NCI-H1092 treated with DMSO at 0.1 percent for 48 hours (cell line): ENCODE measurements around the gene MAGI2.

Experiments
- DNase-seq: peaks from one replicate; lab custom pipeline; 2025; lab: John Stamatoyannopoulos, UW

Gene MAGI2

DNA sequence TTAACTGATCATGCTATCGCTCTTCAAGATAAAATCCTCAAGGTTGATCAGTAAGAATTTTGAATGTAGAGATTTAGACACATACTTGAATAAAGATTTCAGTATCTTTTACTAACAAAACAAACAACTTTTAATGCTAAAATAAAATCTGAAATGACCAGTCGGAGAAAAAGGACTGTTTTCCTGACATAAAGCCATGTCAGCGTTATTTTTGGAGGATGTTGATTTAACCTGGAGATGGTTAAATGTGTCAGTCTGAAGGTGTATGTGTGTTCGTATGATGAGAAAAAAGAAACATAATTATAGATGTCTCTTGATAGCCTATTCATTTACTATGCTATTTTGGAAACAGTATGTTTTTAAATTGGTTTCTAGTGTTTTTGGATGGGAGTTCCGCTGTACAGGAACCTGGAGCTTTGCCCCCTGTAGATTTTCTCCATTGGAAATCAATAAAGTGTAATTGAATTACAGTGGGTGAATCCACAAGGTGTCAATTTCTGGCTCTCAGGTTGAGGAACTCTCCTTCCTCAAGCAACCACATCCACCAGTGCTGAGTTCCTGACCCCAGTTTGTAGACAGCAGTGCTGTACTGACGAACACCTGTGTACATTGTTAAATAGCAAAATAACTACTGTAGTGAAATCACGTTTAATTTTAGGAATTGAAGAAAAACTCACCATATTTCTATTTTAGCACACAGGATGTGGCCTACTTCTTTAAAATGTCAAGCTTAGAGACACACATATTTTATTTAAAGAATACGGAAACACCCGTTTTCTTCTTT lies 670.1 kb downstream of the MAGI2 start:
- DNase-seq, result no peak

DNA sequence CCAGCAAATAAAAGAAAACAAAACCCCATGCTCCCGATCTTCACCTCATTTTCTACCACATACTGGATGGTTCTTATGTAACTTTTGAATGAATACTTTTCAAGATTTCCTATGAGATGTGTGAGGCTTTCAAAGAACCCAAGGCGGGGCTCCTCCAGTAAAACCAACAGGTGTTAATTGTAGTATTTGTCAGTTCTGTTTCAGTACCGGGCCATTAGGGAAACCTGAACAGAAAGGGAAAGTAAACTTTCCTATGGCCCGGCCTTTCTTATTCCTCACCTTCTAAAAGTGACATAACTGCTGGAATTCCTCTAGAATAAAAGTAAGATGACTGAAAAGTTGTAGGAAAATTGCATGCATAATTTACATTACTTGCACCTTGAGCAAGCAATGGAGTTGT lies 672.9 kb downstream of the MAGI2 start:
- DNase-seq, result no peak

DNA sequence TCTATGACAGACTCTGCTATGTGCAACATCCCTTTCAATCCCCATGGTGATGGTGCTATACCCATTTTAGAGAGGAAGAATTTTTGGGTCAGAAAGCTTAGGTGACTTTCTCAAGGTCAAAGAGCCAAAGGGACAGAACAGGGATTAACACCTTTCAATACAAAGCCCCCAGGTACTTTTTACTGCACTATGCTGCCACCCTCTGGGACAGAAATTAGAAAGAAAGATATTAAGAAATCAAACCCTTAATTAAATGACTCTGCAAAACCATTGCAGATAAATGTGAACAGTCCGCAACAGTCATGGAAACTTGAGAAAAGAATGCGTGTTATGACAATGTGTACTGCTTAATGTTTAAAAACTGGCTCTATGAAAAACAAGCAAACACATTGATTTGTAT lies 673.7 kb downstream of the MAGI2 start:
- DNase-seq, result peak; percentile 3

DNA sequence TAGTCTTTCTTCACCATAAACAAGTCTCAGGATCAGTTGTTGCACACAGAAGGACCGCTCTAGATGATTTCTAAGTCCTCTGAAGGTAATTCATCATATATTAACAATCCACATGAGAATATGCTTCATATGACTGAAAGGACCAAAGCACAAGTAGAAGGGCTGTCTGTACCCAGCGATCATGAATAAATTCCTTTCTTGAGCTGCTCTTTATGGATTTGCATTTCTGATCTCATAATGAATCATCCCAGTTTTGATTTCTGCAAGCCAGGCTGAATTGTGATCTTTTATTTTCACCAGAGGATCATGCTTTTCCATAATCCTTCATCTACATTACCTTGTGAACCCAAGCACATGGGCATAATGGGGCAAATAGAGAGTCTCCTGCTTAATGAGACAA lies 675.6 kb downstream of the MAGI2 start:
- no peak for DNase-seq

DNA sequence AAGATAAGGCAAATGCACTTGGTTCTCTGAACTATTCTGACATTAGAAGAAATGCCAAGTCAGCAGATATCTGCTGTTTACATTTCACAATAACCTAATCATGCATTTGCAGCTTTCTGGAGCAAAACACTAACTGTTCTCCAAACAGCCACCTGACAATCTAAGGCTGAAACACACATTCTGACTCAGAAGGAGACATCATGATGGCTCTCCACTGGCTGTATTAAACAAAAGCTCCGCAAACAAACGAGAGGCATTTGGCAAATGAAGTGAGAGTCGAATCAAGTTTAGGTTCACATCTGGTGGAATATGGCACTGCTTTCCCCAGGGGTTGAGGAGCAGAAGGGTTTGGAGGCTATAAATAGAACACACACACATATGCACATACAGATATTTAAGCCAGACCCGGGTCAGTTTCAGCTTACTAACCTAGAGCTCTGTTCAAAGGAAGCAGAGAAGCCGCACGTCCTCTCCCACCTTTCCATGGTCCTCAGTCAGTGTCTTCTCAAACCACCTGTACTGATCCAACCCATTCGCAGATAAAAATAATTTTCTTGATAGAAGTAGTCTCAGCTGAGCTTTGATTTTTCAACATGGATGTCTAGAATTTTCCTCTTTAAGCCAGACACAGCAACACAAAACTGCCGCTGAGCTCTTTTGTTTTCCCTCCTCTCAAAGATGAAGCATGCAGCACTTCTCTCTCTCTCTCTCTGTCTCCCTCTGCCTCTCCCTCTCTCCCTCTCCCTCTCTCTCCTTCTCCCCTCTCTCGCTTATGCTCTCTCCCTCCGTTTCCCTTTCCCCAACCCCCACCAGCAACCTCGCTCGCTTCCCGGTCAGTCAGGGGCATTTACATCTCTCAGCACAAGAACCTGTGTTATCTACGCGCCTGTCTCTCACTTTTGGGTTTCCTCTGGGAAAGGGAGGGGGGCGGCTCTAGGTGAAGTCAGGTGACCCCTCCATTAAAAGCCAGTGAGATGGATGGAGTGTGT lies 682.8 kb downstream of the MAGI2 start:
- DNase-seq, result peak; percentile 57

DNA sequence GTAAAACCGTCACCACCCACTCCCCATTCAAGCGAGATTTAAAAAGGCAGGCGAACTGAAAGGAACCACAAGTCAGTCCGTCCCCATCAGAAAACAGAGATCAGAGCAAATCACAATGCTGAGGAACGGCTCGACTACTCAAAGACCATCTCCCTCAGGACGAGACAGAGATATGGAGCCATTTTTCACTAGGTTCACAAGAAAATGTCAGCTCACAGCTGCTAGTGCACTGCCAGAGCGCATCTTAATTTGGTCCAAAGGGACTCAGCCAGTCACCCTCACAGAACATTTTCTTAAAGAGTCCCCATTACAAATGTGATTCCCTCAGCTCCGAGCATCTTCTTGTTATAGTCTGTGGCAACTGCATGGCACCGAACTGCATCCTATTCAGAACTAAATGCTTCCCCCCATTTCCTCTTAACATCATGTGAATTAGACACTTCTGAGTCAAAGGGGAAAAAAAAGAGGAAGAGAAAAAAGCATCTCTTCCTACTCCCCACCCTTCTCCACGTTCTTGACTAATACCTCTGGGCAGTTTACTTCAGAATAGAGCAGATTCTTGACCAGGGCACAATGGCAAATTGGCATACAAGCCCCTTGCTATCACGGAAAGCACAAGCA lies 683.9 kb downstream of the MAGI2 start:
- DNase-seq, result peak; percentile 42

DNA sequence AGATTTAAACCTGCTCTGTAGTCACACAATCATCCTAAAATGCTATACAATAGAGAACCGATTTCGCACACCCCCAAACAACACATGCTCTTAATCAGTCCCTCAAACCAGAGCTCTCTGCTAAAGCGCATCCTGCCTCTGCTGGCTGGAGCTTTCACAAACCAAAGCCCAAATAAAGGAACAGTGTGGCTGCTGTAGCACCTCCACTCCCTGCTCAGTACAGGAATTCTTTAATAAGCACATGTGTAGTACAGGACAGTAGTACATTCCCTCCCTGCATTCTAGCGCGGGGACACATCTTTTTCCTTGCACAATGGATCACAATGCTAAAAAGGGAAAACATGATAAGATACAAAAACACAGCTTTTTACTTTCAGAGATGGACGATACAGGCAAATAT lies 684.6 kb downstream of the MAGI2 start:
- DNase-seq, result no peak

DNA sequence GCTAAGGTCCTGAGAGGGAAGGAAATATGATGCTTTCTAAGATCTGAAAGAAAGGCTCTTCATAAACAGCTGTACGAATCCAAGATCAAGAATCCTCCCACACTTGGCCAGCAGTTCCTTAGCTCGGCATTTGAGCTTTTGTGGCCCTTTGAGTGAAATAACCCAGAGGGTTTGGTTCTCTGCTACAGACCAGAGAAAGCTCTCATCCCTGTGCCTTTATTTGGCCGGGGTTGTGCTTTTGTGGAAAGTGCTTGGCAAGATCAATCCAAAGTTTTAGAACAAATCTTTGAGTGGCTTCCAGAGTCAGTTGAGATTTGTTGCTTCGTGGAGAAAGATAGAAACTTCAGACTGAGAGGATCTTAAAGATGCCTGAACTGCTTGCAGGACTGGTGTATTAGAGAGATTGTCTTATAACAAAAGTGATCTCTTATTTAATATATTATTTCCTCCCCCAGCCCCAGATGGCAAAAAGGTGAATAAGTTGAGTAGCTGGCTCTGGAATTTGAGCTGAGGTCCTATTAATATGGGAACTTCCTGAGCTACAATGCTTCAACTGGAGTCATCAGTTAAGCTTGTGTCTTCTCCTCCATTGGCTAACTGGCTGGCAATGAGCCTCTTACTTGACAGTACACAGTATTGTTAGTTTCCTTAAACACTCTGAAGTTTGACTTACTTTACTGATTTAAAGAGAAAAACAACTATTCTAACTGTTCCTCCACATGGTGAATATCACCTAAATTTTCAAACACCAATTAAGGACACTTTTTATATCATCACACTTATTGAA lies 687.3 kb downstream of the MAGI2 start:
- no peak for DNase-seq

DNA sequence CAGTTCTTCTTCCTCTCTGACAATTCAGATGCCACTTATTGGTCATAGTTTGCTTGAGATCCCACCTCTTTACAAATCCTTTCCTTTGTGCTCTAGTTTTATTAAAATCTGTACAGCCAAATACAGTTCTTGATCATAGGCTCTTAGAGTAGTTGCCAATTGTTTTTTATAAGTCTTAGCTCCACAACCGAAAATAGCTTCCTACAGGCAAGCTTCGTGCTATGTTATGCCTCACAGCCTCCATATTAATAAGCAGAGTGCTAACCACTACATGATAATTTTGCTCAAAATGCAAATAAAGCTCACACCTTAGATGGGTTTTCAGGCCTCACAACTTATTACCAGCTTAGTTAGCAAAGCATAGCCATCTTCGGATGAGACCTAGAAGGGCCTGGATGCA lies 688.9 kb downstream of the MAGI2 start:
- no peak for DNase-seq

DNA sequence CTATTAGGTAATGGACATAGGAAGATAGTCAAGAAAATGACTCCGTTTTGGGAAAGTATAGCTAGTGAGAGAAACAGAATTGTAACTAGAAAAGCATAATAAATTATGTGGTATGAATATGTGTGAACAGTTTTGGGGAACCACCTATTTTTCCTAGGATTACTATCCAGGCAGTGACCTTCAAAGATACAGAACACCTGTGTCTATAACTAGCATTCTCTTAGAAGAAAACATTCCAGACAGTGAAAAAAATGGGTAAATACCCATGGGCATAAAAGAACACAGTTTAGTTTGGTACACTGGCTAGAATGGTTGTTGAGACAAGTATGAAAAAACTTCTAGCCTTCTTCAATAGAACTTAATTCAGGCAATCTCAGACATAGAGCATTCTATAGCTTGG lies 690.8 kb downstream of the MAGI2 start:
- no peak for DNase-seq

DNA sequence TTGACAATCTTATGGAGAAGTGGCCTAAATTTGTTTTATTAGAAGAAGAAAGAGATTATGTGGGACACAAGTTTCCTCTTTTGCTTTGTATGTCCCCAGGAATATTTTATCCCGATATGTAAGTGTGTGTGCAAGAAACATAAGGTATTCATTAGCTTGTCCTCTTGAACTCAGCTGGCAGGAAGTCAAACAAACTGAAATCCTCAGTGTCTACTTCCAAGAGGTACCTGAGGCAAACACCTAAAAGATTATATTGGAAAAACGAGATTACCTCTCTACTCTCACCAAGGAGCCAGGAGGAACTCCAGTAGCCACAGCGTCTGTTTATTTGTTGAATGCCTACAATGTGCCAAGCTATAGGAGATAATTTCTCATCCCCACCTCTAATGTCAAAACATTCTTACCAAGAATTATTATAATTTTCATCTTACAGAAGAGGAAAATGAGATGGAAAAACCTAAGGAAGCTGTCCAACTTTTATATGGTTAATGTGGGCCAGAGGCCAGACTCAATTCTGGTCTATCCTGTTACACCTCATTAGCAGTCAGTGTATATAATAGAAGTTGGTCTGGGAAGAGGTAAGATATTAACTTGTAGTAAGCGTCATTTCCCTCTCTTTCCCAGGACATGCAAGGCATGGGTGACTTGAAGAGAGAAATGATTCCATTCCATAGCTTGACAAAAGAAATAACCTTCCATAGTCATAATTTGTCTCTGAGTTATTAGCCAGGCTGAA lies 692.7 kb downstream of the MAGI2 start:
- DNase-seq, result no peak

DNA sequence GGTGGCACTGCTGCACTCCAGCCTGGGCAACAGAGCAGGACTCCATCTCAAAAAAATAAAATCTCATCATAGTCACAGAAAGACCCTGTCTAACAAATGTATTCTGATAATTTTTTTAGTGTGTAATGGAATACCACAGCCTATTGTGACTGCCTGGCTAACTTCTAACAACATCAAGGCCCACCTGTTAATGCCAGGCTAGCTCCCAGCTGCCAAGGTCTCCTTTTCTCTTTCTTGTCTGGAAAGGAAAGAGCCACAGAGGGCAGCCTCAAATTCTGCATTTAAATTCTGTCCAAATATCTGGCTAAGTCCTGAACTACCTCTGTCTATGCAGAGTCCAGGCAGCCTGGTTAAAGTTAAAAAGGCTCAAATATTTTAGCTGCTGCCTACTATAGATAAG lies 700.9 kb downstream of the MAGI2 start:
- no peak for DNase-seq

DNA sequence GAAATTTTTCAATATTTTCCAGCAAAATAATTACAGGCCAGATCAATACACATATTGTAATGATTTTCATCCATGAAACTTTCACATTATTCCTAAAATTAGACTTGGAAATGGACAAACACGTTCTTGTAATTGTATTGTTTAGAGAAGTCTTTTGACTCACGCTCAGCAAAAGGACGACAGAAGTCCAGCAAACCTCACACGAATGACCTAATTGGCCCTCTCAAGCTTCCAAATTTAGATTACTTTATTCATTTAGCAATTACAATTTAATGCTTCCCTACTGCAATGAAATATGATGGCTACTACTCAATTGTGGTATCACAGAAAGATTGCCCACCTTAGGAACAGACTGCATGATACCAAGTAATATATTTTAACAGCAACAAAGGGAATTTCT lies 702.2 kb downstream of the MAGI2 start:
- DNase-seq, result no peak

DNA sequence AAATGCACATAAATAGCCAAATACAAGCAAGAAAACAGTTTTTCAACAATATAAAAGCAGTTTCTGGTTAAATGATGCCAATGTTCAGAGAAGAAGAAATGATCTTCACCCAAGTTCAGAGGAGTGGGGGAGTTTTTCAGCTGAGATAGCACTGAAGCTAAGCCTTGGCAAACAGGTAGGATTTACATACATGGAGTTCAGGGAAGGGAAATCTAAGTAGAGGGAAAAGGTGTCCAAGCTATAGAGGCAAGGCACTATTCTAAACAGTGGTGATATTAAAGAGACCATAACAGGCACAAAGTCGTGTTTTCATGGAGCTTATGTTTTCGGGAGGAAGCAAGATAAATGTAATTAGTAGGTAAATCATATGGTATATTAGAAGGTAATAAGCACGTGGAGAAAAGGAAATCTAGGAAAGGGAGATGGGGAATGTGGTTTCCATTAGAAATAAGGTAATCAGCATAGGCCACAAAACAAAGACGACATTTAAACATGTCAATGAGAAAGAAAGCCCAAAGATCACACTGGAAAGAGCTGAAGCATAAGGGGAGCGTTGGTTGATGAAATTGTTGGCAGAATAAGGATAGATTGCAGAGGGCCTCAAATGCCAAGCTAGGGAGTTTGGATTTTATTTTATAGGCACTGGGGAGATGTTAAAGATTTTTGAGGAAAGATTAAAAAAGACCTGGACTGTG lies 704.3 kb downstream of the MAGI2 start:
- DNase-seq, result no peak

DNA sequence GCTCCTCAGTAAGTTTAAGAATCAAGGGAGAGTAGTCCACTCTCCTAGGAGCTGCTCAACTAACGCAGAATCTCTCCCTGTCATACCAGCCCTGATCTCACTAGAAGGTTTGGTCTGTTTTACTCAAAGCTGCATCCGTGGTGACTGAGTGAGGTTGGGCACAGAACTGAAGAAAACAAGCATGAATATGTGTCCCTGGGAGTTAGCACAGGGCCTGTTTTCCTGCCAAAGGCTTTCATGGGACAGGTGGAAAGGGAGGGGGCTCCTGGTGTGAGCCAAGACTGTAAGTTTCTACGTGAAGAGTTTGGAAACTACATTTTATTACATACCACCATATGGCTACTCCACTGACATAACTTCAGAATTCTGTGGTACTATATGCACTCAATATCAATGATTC lies 705.9 kb downstream of the MAGI2 start:
- DNase-seq, result no peak

DNA sequence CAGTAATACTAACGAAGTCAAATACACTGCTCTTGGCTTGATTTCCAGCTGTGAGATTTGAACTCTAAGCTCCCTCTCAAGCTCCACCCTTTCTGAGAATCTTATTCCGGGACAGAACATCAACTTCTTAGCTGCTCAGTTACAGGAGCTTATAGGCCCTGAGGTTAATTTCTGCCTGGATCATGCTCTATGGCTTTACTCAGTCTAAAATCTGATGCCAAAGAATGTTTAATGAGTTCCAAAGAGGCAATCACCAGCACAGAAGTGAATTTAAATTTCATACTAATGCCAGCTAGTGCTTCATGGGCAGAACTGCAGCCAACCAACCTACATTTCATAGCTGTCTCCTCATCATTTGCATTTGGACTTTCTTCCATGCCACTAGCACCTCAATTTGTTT lies 707.2 kb downstream of the MAGI2 start:
- no peak for DNase-seq

DNA sequence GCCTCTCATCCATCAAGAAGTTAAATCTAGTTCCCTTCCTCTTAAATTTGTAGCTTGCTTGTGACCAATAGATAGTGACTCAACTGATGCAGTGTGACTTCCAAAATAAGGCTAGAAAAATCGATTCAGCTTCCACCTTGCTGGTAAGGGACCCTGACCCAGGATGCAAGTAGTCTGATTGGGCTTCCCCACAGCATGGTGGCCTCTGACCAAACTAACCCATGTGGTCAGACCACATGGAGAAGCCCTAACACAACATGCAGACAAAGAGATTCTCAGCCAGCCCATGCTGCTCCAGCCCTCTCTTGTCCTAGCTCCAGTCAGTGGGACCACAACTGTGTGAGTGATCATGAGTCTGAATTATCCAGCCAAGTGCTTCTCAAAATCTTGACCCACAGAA lies 710.8 kb downstream of the MAGI2 start:
- DNase-seq, result no peak

DNA sequence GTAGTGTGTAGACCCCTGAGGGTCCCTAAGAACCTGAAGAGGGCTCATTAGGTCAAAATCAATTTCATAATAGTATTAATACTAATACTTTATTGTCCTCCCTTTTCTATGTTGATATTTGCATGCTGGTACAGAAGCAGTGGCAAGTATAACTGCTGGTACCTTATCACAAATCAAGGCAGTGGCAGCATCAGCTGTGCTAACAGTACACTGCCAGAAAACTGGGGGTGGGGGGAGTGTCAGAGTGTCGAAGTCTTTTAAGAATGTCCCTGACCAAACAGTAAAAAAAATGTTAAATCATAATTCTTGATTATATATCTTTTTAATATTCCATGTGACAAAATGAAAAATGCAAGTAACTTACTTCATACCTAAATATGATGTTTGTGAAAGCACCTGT lies 716.9 kb downstream of the MAGI2 start:
- DNase-seq, result no peak

DNA sequence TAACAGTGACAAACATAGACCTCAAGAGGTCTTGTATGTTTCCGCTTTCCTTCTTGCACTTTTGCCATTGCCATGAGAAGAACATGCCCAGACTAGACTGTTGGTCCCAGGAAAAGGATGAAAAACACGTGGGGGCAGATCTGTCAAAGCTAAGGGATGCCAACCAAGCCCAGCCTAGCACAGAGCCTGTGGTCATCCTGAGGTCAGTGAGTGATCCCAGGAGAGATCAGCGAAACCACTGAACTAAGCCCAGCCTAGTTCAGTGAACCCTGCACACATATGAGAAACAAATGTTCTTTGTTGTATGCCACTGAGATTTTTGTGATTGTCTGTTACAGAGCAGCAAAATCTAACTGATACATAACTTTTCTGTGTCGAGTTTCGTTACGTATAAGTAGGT lies 718.8 kb downstream of the MAGI2 start:
- no peak for DNase-seq

DNA sequence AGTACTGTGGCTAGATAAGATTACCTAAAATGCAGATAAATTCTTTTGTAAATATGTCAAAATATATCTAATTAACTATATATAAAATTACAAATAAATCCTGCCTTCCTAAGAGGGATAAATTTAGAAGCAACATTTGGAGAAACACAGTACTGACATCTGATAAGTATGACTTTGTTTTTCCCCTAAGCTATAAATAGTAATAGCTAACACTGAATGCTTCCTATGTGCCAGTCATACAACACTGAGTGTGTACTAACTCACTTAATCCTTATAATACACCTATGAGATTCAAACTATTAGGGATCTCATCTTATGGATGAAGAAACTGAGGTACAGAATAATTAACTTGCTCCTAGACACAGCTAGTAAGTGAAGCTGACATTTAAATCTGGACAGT lies 733.4 kb downstream of the MAGI2 start:
- no peak for DNase-seq

DNA sequence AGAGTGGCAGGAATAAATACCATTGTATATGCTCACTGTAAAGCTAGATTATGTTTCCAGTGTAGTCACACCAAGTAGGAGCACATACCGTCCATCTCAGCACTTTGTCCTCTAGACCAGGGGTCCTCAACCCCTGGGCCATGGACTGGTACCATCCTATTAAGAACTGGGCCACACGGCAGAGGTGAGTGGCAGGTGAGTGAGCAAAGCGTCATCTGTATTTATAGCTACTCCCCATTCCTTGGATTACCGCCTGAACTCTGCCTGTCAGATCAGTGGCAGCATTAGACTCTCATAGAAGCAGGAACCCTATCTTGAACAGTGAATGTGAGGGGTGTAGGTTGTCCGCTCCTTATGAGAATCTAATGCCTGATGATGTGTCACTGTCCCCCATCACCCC lies 735.3 kb downstream of the MAGI2 start:
- DNase-seq, result no peak
